Frontal cortex (tissue), 1 donor: Measurements from ENCODE around the gene RGS7. TPM values are rescaled to one million over a fixed set of nuclear protein-coding genes. Genes with fewer than 3 reads are reported as not detected.

Experiments used
- small RNA-seq: library from RNA; depleted of rRNA; stranded (forward); fragments of <200 nt; gene quantifications from one replicate; pipeline ENCODE3, GENCODE V24; 2014
- total RNA-seq: library from RNA; depleted of rRNA; stranded (reverse); fragments of >200 nt; gene quantifications from one replicate; pipeline ENCODE4 v1.2.3, GENCODE V29; 2014

RGS7 gene
- total RNA-seq, 1 donor from 2014 or later = 20.0 TPM

Small RNA genes within 50 kb of the gene (small RNA-seq; reads per million reads assigned to genes)
- gene MIR3123 = not detected

Other genes with a start within 250 kb of the RGS7 start
- 53.0 TPM for gene FH, start 162.6 kb upstream of the RGS7 start, total RNA-seq
- gene KMO, start 175.2 kb upstream of the RGS7 start, total RNA-seq = 0.82 TPM